Right renal pelvis (tissue), 4 donors: ENCODE measurements around the gene CFAP119. TPM values are rescaled to one million over a fixed set of nuclear protein-coding genes. Genes with fewer than 3 reads are reported as not detected.

ENCODE experiments used
- DNase-seq, 4 donors: peaks; one replicate each; pipeline ENCODE4 v3.0.0-alpha.2; 2013; ENCODE audit warnings: low read depth in 4 of 4, low spot score in 3 of 4, missing footprints in 1 of 4
- polyA plus RNA-seq, 4 donors: library from polyadenylated mRNA; unstranded; fragments of 120-200 nt; gene quantifications; one replicate each; pipeline ENCODE4 v1.2.1, GENCODE V29; 2013; ENCODE audit not compliant: insufficient read length in 4 of 4

Gene CFAP119
- polyA plus RNA-seq, 4 donors, result 7.5 to 12.7 (median 7.7) TPM

- DNase-seq, result no peak
Measured at GRCh38 chr16:30741461-30741914, 20.4 kb downstream of the CFAP119 start.

- DNase-seq, result peak in 2 of 4 donors; percentile 25 to 35
Measured at GRCh38 chr16:30740364-30741251, 21.3 kb downstream of the CFAP119 start.

- DNase-seq, result no peak
Measured at GRCh38 chr16:30738984-30739951, 22.6 kb downstream of the CFAP119 start.

- DNase-seq, result no peak
Measured at GRCh38 chr16:30737794-30738648, 23.8 kb downstream of the CFAP119 start.

GRCh38 chr16:30736995-30737793 lies 24.7 kb downstream of the CFAP119 start:
- no peak for DNase-seq

GRCh38 chr16:30731411-30731810 lies 30.5 kb downstream of the CFAP119 start:
- DNase-seq, result no peak

- no peak for DNase-seq
Measured at GRCh38 chr16:30728899-30729672, 32.8 kb downstream of the CFAP119 start.

- DNase-seq, result no peak
Measured at GRCh38 chr16:30728321-30728720, 33.5 kb downstream of the CFAP119 start.

- no peak for DNase-seq
Measured at GRCh38 chr16:30725418-30725792, 36.5 kb downstream of the CFAP119 start.

GRCh38 chr16:30724641-30725417 lies 37.0 kb downstream of the CFAP119 start:
- no peak for DNase-seq

GRCh38 chr16:30723725-30724355 lies 38.0 kb downstream of the CFAP119 start:
- DNase-seq, result no peak

GRCh38 chr16:30722916-30723315 lies 38.9 kb downstream of the CFAP119 start:
- DNase-seq, result no peak

- DNase-seq, result no peak
Measured at GRCh38 chr16:30722443-30722842, 39.4 kb downstream of the CFAP119 start.

- no peak for DNase-seq
Measured at GRCh38 chr16:30721606-30722005, 40.3 kb downstream of the CFAP119 start.

GRCh38 chr16:30721167-30721566 lies 40.7 kb downstream of the CFAP119 start:
- DNase-seq, result no peak

GRCh38 chr16:30720694-30721093 lies 41.2 kb downstream of the CFAP119 start:
- DNase-seq, result no peak

- DNase-seq, result no peak
Measured at GRCh38 chr16:30720086-30720485, 41.8 kb downstream of the CFAP119 start.
